A549 (cell line): ENCODE data around the gene ZNF385B.

Experiments
- FOSB ChIP-seq: fragments of 250-450 bp; sonication (Bioruptor Pico); IDR thresholded peaks from 2 replicates; pipeline ENCODE4 v1.5.0; 2020; ENCODE audit warnings: mild to moderate bottlenecking, moderate library complexity
- RFX5 ChIP-seq: fragments of 450-650 bp; IDR thresholded peaks from 2 replicates; pipeline ENCODE4 v1.7.1; 2014; ENCODE audit warnings: antibody characterized with exemption, mild to moderate bottlenecking, moderate library complexity

DNA sequence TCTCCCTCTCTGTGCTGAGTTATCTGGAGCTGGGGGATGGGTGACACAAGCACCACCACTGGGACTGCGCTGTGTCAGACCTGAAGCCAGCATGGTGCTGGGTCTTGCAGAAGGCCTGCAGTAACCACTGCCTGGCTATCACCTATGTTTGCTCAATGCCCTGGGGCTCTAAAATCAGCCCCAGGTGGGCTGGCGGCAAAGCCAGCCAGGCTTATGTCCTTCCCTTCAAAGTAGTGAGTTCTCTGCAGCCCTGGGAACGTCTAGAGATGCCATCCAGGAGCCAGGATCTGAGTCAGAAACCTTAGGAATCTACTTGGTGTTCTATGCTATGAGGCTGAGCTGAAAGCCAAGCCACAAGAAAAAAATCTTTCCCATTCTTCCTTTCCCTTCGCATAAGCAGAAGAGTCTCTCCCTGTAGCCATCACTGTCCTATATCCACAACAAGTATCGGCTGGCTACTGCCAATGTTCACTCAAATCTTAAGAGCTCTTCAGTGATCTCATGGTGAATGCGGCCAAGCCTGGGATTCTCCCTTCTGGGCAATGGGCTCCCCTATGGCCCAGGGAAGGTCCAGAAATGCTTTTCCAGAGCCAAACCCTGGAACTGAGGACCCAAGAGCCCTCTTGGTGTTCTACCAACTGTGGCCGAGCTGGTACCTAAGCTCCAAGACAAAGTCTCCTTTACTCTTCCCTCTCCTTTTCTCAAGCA, 248.7 kb downstream of the ZNF385B start:
- TF ChIP-seq FOSB (CRISPR knock-in tag) (no peak), RFX5 (no peak)
